ENCODE measurements around the gene EPS8L1.

- TF ChIP-seq EZH2 (IDR thresholded peaks at IDR 0.05), result no peak
- no peak for TF ChIP-seq POLR2AphosphoS5 (IDR thresholded peaks at IDR 0.05; ENCODE audit: borderline replicate concordance, low read depth, low read length)
- no peak for TF ChIP-seq FOXP2 (optimal IDR thresholded peaks at IDR 0.05; ENCODE audit: control extremely low read depth, extremely low read length, insufficient read depth)
These were observed 6.0 kb downstream of the EPS8L1 start for GRCh38 chr19:55081770-55082019.
